NCI-H1417 treated with DMSO at 0.1 percent for 48 hours (cell line): ENCODE data around the gene GOLGA8N.
"Not testable (repeated sequence)": the region's sequence is repeated elsewhere in the genome, so short reads cannot be mapped to it uniquely, and the experiment has no call there.

Experiments
- DNase-seq: peaks from one replicate; lab custom pipeline; 2025; lab: John Stamatoyannopoulos, UW

The GOLGA8N gene

GRCh38 chr15:32593151-32593550 is at the start of gene GOLGA8N:
Gene GOLGA8N, plus strand, starts transcription at chr15:32593456.
- DNase-seq: not testable (repeated sequence)

- not testable (repeated sequence) for DNase-seq
Measured at GRCh38 chr15:32543456-32543855, 49.8 kb upstream of the GOLGA8N start.

GRCh38 chr15:32545129-32545528 is 48.1 kb upstream of the GOLGA8N start:
- DNase-seq: not testable (repeated sequence)

GRCh38 chr15:32554587-32554986 is 38.7 kb upstream of the GOLGA8N start:
- DNase-seq: not testable (repeated sequence)

- DNase-seq: not testable (repeated sequence)
Measured at GRCh38 chr15:32562198-32562597, 31.1 kb upstream of the GOLGA8N start.

GRCh38 chr15:32568988-32569387 is 24.3 kb upstream of the GOLGA8N start:
- DNase-seq: not testable (repeated sequence)

GRCh38 chr15:32578482-32578881 is 14.8 kb upstream of the GOLGA8N start:
- DNase-seq: not testable (repeated sequence)

- DNase-seq: not testable (repeated sequence)
Measured at GRCh38 chr15:32585844-32586243, 7.4 kb upstream of the GOLGA8N start.

GRCh38 chr15:32609518-32609917 is 16.3 kb downstream of the GOLGA8N start:
- DNase-seq: not testable (repeated sequence)

GRCh38 chr15:32610719-32611118 is 17.5 kb downstream of the GOLGA8N start:
- DNase-seq: not testable (repeated sequence)

- not testable (repeated sequence) for DNase-seq
Measured at GRCh38 chr15:32614712-32615050, 21.4 kb downstream of the GOLGA8N start.

- DNase-seq: not testable (repeated sequence)
Measured at GRCh38 chr15:32615051-32615870, 22.0 kb downstream of the GOLGA8N start, which contains the start of gene ARHGAP11A. Gene ARHGAP11A, plus strand, starts transcription at chr15:32615504. Its CDS starts 708 bp downstream, at chr15:32616212.

GRCh38 chr15:32615871-32616426 is 22.7 kb downstream of the GOLGA8N start:
- DNase-seq: not testable (repeated sequence)

GRCh38 chr15:32636410-32636809 is 43.2 kb downstream of the GOLGA8N start:
- DNase-seq: no peak

GRCh38 chr15:32636908-32637567 is 43.8 kb downstream of the GOLGA8N start:
- DNase-seq: no peak

- DNase-seq: no peak
Measured at GRCh38 chr15:32637704-32638103, 44.4 kb downstream of the GOLGA8N start.

GRCh38 chr15:32641517-32642059 is 48.3 kb downstream of the GOLGA8N start, which contains the start of gene SCG5:
Gene SCG5, plus strand, starts transcription at chr15:32641710. Its CDS starts 1,883 bp downstream, at chr15:32643593.
- DNase-seq: no peak

- peak; percentile 62 for DNase-seq
Measured at GRCh38 chr15:32642667-32643435, 49.6 kb downstream of the GOLGA8N start.

GRCh38 chr15:32643907-32644445 is 50.7 kb downstream of the GOLGA8N start:
- no peak for DNase-seq

GRCh38 chr15:32646291-32646690 is 53.0 kb downstream of the GOLGA8N start:
- peak; percentile 34 for DNase-seq

- no peak for DNase-seq
Measured at GRCh38 chr15:32649342-32649741, 56.1 kb downstream of the GOLGA8N start.
